Measurements from ENCODE around the gene RNU2-63P. TPM values are rescaled to one million over a fixed set of nuclear protein-coding genes. Genes with fewer than 3 reads are reported as not detected.
"Not testable (repeated sequence)": the region's sequence is repeated elsewhere in the genome, so short reads cannot be mapped to it uniquely, and the experiment has no call there.

The RNU2-63P gene
- total RNA-seq, 1 donor from 2014 or later = 7.5 TPM

GRCh38 chr2:88032070-88032702 lies 15.8 kb upstream of the RNU2-63P start:
- DNase-seq (ENCODE audit: low spot score) = no peak

- no peak for DNase-seq (ENCODE audit: low spot score)
Observed at GRCh38 chr2:88028931-88029330, 12.6 kb upstream of the RNU2-63P start.

- DNase-seq (ENCODE audit: low spot score) = no peak
Observed at GRCh38 chr2:88027697-88028389, 11.5 kb upstream of the RNU2-63P start.

DNA sequence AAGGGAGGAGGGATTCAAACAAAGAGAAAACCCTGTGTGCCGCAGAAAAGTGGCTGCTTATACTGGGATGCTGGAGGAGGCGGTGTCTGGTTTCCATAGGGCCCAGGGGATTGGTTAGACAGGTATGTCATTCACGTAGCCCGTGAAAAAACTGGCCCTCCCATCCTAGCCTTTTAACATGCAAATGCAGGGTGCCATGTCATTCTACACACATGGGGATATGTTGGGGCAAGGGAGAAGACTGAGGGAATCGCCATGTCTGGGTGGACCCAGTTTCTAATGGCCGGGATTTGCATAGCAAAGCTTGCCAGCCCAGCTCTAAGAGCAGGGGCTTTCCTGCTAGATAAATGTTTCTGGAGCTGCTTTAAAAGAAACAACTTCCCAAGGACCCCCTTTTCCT lies 8.2 kb upstream of the RNU2-63P start:
- peak; percentile 33 for DNase-seq (ENCODE audit: low spot score)

DNA sequence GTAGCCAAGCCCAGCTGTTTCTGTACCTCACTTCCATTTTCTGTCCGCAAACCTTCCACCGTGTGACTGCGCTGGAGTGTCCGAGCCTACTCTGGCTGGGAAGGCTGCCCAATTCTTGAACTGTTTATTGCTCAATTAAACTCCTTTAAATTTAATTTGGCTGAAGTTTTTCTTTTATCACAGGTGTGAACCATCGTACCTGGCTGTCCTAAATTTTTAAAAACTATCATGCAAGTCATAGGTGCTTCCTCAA lies 6.2 kb upstream of the RNU2-63P start:
- peak; percentile 24 for DNase-seq (ENCODE audit: low spot score)

GRCh38 chr2:88019985-88020384 lies 3.6 kb upstream of the RNU2-63P start:
- DNase-seq (ENCODE audit: low spot score) = peak; percentile 57

GRCh38 chr2:88018909-88019308 lies 2.6 kb upstream of the RNU2-63P start:
- DNase-seq (ENCODE audit: low spot score) = peak; percentile 72

GRCh38 chr2:88018077-88018805 lies 1.9 kb upstream of the RNU2-63P start:
- DNase-seq (ENCODE audit: low spot score) = not testable (repeated sequence)

- DNase-seq (ENCODE audit: low spot score) = not testable (repeated sequence)
Observed at GRCh38 chr2:88017780-88018038, 1.4 kb upstream of the RNU2-63P start.

- DNase-seq (ENCODE audit: low spot score) = peak; percentile 89
Observed at GRCh38 chr2:88016960-88017779, 823 bp upstream of the RNU2-63P start.

DNA sequence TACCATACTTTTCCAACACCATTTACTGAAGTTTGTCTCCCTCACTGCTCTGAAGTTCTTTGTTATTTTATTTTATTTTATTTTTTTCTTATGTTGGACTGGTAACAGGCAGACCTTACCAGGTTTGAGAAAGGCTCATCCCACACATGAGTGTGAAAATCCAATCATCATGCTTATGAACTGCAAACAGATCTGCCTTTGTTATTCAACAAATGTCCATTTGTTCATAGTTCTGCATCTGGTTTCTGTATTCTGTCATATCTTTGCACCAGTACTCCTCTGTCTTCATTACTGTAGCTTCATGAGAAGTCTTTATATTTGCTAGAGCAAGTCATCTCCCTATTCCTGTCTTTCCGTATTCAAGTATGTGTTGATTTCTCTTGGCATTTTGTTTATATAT lies 5.3 kb downstream of the RNU2-63P start:
- no peak for DNase-seq (ENCODE audit: low spot score)

DNA sequence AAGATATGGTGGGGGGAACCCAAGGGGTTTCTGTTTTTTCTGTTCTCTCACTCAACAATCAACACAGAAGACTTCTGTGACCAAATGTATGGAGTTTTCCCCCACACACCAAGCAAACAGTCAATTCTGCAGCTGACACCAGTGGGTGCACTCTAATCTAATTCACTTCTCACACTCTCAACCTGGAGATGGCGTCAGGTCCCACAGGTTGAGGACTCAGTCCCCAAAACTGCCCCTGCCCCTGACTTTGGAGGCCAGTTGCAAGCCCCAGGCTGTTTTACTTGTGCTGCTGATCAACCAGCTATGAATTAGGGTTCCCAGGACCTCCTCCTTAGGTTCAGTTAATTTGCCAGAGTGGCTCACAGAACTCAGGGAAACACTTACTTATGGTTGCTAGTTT lies 6.2 kb downstream of the RNU2-63P start:
- DNase-seq (ENCODE audit: low spot score) = peak; percentile 20

- peak; percentile 55 for DNase-seq (ENCODE audit: low spot score)
Observed at GRCh38 chr2:88006912-88007439, 9.4 kb downstream of the RNU2-63P start.

GRCh38 chr2:88005776-88006175 lies 10.6 kb downstream of the RNU2-63P start:
- DNase-seq (ENCODE audit: low spot score) = no peak

DNA sequence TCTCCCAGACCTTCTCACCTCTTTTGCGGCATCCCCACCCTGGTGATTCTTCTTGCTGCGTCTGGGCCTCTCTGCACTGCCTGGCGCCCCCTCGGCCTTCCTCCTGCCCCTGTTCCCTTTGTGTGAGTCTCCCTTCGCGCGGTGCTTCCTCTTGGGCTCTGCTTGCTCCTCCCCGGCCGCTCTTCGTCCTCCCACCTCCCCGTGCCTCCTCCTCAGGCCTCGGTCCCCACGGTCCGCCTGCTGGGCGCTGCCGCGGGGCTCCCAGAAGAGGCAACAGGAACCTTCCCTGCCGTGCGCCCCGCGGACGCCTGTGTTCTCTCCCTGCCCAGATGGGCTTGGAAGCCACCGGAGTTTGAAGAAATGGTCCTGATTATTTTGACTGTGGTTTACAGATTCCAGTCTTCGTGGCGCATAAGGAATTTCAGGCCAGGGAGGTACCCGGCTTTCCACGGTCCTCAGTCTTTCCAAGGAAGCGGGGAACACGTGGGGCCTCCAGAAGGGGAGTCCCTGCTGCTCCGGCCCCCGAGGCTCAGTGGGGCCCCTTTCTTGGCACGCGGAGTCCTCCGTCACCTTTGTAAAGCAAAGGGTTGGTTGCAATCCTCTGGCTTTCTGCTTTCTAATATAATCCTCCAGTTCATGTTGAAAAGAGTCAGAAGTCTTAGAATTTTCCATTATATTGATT lies 13.1 kb downstream of the RNU2-63P start:
- peak; percentile 88 for DNase-seq (ENCODE audit: low spot score)

- no peak for DNase-seq (ENCODE audit: low spot score)
Observed at GRCh38 chr2:88002359-88002707, 14.0 kb downstream of the RNU2-63P start.

DNA sequence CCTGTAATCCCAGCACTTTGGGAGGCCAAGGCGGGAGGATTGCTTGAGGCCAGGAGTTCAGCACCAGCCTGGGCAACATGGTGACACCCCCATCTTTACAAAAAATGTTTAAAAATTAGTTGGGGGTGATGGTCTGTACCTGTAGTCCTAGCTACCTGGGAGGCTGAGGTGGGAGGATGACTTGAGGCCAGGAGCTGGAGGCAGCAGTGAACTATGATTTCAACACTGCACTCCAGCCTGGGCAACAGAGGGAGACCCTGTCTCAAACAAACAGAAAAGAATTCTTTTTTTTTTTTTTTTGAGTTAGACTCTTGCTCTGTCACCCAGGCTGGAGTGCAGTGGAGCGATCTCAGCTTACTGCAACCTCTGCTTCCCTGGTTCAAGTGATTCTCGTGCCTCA lies 15.9 kb downstream of the RNU2-63P start:
- DNase-seq (ENCODE audit: low spot score) = not testable (repeated sequence)

DNA sequence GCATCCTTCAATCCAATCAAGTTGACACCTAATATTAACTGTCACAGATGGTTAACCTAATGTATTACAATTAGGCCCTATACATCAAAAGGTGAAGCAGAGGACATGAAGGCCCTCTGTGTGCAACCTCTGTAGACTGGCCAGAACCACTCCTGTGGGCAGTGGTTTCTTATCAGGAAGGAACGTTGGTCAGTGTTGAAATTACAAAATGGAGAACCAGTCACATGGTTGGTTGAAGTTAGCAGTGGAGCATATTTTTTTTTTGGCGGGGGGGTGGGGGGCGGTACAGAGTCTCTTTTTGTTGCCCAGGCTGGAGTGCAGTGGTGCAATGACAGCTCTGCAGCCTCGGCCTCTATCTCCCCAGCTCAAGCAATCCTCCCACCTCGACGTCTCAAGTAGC lies 19.8 kb downstream of the RNU2-63P start:
- no peak for DNase-seq (ENCODE audit: low spot score)

DNA sequence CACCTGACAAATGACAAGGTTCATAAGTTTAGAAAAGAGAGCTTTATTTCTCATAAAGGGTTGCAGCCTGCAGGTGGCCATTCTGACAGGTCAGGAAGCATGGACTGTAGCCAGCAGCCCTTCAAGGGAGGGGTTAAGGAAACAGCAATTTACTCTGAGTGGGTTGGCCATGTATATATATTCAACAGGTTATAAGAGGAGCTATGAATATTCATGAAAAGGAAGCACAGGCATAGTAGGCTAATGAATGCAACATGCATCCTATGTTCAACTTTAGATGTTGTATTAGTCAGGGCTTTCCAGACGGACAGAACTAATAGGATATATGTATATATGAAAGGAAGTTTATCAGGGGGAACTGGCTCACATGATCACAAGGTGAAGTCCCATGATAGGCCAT lies 20.6 kb downstream of the RNU2-63P start:
- no peak for DNase-seq (ENCODE audit: low spot score)

DNA sequence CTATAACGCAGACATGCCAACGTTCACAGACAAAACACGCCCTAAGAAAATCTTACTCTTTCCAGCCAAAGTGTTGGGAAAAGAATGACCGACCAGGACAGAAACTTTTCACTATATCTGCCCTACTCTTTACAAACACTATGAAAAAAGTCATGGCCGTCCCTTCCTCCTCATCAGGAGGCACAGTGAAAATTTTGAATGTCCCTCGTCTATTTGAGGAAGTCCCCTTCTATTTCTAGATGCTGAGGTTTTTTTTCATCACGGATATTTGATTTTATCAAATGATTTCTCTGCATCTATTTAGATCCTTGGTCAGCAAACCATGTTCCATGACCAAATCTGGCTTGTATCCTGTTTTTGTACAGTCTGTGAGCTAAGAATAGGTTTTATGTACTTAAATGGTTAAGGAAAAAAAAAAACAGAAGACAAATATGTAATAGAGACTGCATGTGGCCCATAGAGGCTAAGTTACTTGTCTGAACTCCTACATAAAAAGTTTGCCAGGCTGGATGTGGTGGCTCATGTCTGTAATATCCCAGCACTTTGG lies 22.0 kb downstream of the RNU2-63P start:
- not testable (repeated sequence) for DNase-seq (ENCODE audit: low spot score)

GRCh38 chr2:87992569-87992968 lies 23.8 kb downstream of the RNU2-63P start:
- not testable (repeated sequence) for DNase-seq (ENCODE audit: low spot score)

Measured in mesenteric fat pad (tissue), 1 donor.